Measurements from ENCODE around the gene SDC1.

GRCh38 chr2:20176760-20177159 lies 48.2 kb downstream of the SDC1 start:
- TF ChIP-seq, protein P1, sequence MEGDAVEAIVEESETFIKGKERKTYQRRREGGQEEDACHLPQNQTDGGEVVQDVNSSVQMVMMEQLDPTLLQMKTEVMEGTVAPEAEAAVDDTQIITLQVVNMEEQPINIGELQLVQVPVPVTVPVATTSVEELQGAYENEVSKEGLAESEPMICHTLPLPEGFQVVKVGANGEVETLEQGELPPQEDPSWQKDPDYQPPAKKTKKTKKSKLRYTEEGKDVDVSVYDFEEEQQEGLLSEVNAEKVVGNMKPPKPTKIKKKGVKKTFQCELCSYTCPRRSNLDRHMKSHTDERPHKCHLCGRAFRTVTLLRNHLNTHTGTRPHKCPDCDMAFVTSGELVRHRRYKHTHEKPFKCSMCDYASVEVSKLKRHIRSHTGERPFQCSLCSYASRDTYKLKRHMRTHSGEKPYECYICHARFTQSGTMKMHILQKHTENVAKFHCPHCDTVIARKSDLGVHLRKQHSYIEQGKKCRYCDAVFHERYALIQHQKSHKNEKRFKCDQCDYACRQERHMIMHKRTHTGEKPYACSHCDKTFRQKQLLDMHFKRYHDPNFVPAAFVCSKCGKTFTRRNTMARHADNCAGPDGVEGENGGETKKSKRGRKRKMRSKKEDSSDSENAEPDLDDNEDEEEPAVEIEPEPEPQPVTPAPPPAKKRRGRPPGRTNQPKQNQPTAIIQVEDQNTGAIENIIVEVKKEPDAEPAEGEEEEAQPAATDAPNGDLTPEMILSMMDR (IDR thresholded peaks at IDR 0.05; ENCODE audit: poor library complexity), result no peak
- no peak for TF ChIP-seq EZH2 (IDR thresholded peaks at IDR 0.05; ENCODE audit: borderline replicate concordance)
